Suprapubic skin (tissue), 4 donors: Measurements from ENCODE around the gene NPIPA1.
"Not testable (repeated sequence)": the region's sequence is repeated elsewhere in the genome, so short reads cannot be mapped to it uniquely, and the experiment has no call there.

ENCODE experiments used
- EP300 ChIP-seq: sonication (generic); formaldehyde crosslinking; IDR thresholded peaks from one replicate; pipeline ENCODE4 v1.6.1; 2017; ENCODE audit warnings: antibody characterized with exemption
- POLR2A ChIP-seq, 2 donors: fragments of 450-650 bp; IDR thresholded peaks; one replicate each; pipeline ENCODE4 v1.6.1; 2017; ENCODE audit warnings: antibody characterized with exemption in 2 of 2, mild to moderate bottlenecking in 2 of 2, moderate library complexity in 2 of 2
- POLR2AphosphoS5 ChIP-seq, 3 donors: sonication (generic); formaldehyde crosslinking; IDR thresholded peaks; one replicate each; pipeline ENCODE4 v1.6.1; 2017; ENCODE audit warnings: antibody characterized with exemption in 3 of 3
- TF ChIP-seq, protein P1 (sequence below), 2 donors: fragments of 200-600 bp in 1 of 2; fragments of 450-650 bp in 1 of 2; sonication (generic) in 1 of 2; IDR thresholded peaks; one replicate each; pipeline ENCODE4 v1.5.1; 2016 to 2019; ENCODE audit warnings: antibody characterized with exemption in 2 of 2, mild to moderate bottlenecking in 1 of 2, moderate library complexity in 1 of 2

DNA sequence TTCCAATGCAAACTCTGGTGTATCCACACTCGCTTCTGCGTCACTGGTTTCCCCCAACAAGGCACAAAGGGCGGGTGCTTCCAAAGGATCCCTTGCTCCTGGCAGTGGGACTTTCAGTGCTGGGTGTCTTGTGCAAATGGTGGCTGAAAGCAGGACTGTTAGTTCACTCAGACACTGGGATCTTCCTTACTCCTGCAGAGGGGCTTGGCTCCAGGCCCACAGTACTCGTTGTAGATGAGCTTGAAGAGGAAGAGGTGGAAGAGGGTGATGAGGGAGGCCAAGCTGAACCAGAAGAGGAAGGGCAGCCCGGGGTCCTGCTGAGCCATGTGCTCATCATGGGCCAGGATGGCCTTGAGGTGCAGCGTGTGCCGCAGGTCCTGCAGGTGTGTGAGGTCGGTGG lies 50.8 kb downstream of the NPIPA1 start:
- not testable (repeated sequence) for TF ChIP-seq POLR2A (IDR thresholded peaks at IDR 0.05); POLR2AphosphoS5 (IDR thresholded peaks at IDR 0.05); EP300
- TF ChIP-seq, protein P1, sequence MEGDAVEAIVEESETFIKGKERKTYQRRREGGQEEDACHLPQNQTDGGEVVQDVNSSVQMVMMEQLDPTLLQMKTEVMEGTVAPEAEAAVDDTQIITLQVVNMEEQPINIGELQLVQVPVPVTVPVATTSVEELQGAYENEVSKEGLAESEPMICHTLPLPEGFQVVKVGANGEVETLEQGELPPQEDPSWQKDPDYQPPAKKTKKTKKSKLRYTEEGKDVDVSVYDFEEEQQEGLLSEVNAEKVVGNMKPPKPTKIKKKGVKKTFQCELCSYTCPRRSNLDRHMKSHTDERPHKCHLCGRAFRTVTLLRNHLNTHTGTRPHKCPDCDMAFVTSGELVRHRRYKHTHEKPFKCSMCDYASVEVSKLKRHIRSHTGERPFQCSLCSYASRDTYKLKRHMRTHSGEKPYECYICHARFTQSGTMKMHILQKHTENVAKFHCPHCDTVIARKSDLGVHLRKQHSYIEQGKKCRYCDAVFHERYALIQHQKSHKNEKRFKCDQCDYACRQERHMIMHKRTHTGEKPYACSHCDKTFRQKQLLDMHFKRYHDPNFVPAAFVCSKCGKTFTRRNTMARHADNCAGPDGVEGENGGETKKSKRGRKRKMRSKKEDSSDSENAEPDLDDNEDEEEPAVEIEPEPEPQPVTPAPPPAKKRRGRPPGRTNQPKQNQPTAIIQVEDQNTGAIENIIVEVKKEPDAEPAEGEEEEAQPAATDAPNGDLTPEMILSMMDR (IDR thresholded peaks at IDR 0.05) = not testable (repeated sequence)
